Ishikawa (cell line): ENCODE results near the gene TSC1.

Experiments used
- EGR1 ChIP-seq: IDR thresholded peaks from 2 replicates; pipeline ENCODE4 v1.6.1; 2012
- EP300 ChIP-seq: IDR thresholded peaks from 2 replicates; pipeline ENCODE4 v1.6.1; 2012; ENCODE audit warnings: borderline replicate concordance
- RAD21 ChIP-seq: IDR thresholded peaks from 2 replicates; pipeline ENCODE4 v1.6.1; 2012; ENCODE audit warnings: low read depth
- REST ChIP-seq: IDR thresholded peaks from 2 replicates; pipeline ENCODE4 v1.6.1; 2012; ENCODE audit warnings: low read depth, mild to moderate bottlenecking
- TAF1 ChIP-seq: IDR thresholded peaks from 2 replicates; pipeline ENCODE4 v1.6.1; 2012; ENCODE audit warnings: low read depth, mild to moderate bottlenecking
- TCF12 ChIP-seq: IDR thresholded peaks from 2 replicates; pipeline ENCODE4 v1.6.1; 2012; ENCODE audit warnings: low read depth
- TF ChIP-seq, protein P1 (sequence below): IDR thresholded peaks from 2 replicates; pipeline ENCODE4 v1.6.1; 2012
- TF ChIP-seq, protein P2 (sequence below): IDR thresholded peaks from 2 replicates; pipeline ENCODE4 v1.6.1; 2012

DNA sequence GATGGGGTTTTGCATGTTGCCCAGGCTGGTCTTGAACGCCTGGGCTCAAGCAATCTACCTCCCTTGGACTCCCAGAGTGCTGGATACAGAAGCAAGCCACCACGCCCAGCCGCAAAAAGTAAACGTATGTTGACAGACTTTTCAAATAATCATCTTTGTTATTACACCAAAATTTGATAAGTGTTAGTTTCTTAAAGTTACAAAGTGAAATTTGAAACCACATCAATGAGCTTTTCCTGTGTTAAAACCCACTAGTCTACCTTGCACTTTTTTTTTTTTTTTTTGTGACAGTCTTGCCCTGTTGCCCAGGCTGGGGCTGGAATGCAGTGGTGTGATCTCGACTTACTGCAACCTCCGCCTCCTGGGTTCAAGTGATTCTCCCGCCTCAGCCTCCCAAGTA lies 35.8 kb downstream of the TSC1 start:
- TF ChIP-seq, protein P1, sequence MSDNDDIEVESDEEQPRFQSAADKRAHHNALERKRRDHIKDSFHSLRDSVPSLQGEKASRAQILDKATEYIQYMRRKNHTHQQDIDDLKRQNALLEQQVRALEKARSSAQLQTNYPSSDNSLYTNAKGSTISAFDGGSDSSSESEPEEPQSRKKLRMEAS: no peak
- TF ChIP-seq, protein P2, sequence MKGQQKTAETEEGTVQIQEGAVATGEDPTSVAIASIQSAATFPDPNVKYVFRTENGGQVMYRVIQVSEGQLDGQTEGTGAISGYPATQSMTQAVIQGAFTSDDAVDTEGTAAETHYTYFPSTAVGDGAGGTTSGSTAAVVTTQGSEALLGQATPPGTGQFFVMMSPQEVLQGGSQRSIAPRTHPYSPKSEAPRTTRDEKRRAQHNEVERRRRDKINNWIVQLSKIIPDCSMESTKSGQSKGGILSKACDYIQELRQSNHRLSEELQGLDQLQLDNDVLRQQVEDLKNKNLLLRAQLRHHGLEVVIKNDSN: no peak
- TF ChIP-seq EGR1: no peak
- TF ChIP-seq REST: no peak
- TF ChIP-seq RAD21: no peak
- TF ChIP-seq TAF1: no peak
- TF ChIP-seq TCF12: no peak
- TF ChIP-seq EP300: no peak
